H1 (cell line): ENCODE results near the gene SLC2A1. TPM values are rescaled to one million over a fixed set of nuclear protein-coding genes. Genes with fewer than 3 reads are reported as not detected.

Source experiments
- CTCF ChIA-PET: fragments of 300-600 bp; sonication (Branson Sonifier 250); formaldehyde crosslinking; loops from one replicate; lab custom pipeline; 2021; ENCODE audit not compliant: partially characterized antibody; lab: Charles Lee
- POLR2A ChIA-PET: fragments of 300-600 bp; sonication (Branson Sonifier 250); formaldehyde crosslinking; loops from one replicate; lab custom pipeline; 2021; ENCODE audit warnings: inconsistent platforms; ENCODE audit not compliant: partially characterized antibody; lab: Charles Lee
- DNase-seq, 2 experiments: peaks; one replicate each; pipeline versions ENCODE4 v3.0.0 to v3.0.0-alpha.2; 2010 to 2022; ENCODE audit warnings: low spot score in 2 of 2, low read depth in 1 of 2, mixed read lengths in 1 of 2
- FAIRE-seq: peaks from 2 replicates; lab custom pipeline; 2011; peaks lifted over from hg19 to GRCh38; lab: Jason Lieb, UNC
- H2AFZ ChIP-seq: 2 replicates; pipeline ENCODE4 v1.8.1; 2012; ENCODE audit warnings: low read length, inconsistent platforms
- H2AK5ac ChIP-seq: 2 replicates; pipeline ENCODE4 v1.6.1; 2013; ENCODE audit warnings: low read depth, low read length
- H2BK120ac ChIP-seq: replicated peaks from 2 replicates; pipeline ENCODE3; 2013; ENCODE audit warnings: low read depth, low read length, inconsistent platforms
- H2BK12ac ChIP-seq: 2 replicates; pipeline ENCODE4 v1.6.1; 2013; ENCODE audit warnings: low read depth, low read length
- H2BK15ac ChIP-seq: 2 replicates; pipeline ENCODE4 v1.6.1; 2013; ENCODE audit warnings: low read length
- H2BK20ac ChIP-seq: 2 replicates; pipeline ENCODE4 v1.6.1; 2013; ENCODE audit warnings: low read length
- H2BK5ac ChIP-seq: 2 replicates; pipeline ENCODE4 v1.6.1; 2013; ENCODE audit warnings: low read depth, low read length
- H3K14ac ChIP-seq: 2 replicates; pipeline ENCODE4 v1.6.1; 2013; ENCODE audit warnings: inconsistent platforms; ENCODE audit not compliant: insufficient read length
- H3K18ac ChIP-seq: 2 replicates; pipeline ENCODE4 v1.6.1; 2013; ENCODE audit warnings: low read length; ENCODE audit errors: extremely low read depth
- H3K23ac ChIP-seq: 2 replicates; pipeline ENCODE4 v1.6.1; 2013; ENCODE audit warnings: inconsistent platforms; ENCODE audit not compliant: insufficient read length
- H3K23me2 ChIP-seq: 2 replicates; pipeline ENCODE4 v1.6.1; 2013; ENCODE audit warnings: low read depth, low read length
- H3K27ac ChIP-seq: 2 replicates; pipeline ENCODE4 v1.6.1; 2011; ENCODE audit warnings: low read depth, low read length, inconsistent platforms
- H3K27me3 ChIP-seq, 4 experiments: replicated peaks in 1 of 4; 1 replicate in 1 of 4; 2 replicates in 3 of 4; pipeline versions ENCODE4 v1.6.1 to v1.8.1; 2011 to 2013; ENCODE audit warnings: low read length in 3 of 4, mild to moderate bottlenecking in 3 of 4, inconsistent platforms in 2 of 4, mixed read lengths in 2 of 4, moderate library complexity in 1 of 4; ENCODE audit not compliant: control insufficient read depth in 3 of 4, insufficient read depth in 3 of 4; ENCODE audit errors: extremely low read depth in 1 of 4
- H3K36me3 ChIP-seq, 4 experiments: 2 replicates each; pipeline versions ENCODE4 v1.6.1 to v1.8.1; 2011 to 2013; ENCODE audit warnings: mild to moderate bottlenecking in 4 of 4, low read length in 3 of 4, moderate library complexity in 2 of 4, control low read depth in 1 of 4, inconsistent platforms in 1 of 4; ENCODE audit not compliant: insufficient read depth in 4 of 4, control insufficient read depth in 2 of 4
- H3K4ac ChIP-seq: replicated peaks from 2 replicates; pipeline ENCODE3; 2013; ENCODE audit warnings: low read length, low read depth, mixed read lengths, inconsistent platforms; ENCODE audit not compliant: insufficient read length
- H3K4me1 ChIP-seq, 4 experiments: replicated peaks in 1 of 4; 1 replicate in 1 of 4; 2 replicates in 3 of 4; pipeline versions ENCODE4 v1.6.1 to v1.8.1; 2011 to 2013; ENCODE audit warnings: low read length in 3 of 4, inconsistent platforms in 2 of 4, mixed read lengths in 1 of 4; ENCODE audit not compliant: insufficient read depth in 4 of 4, control insufficient read depth in 3 of 4
- H3K4me2 ChIP-seq, 2 experiments: 2 replicates each; pipeline versions ENCODE4 v1.6.1 to v1.8.1; 2011 to 2013; ENCODE audit warnings: low read depth in 2 of 2, low read length in 2 of 2, control low read depth in 1 of 2, inconsistent platforms in 1 of 2, mild to moderate bottlenecking in 1 of 2; ENCODE audit not compliant: insufficient read depth in 1 of 2
- H3K4me3 ChIP-seq, 4 experiments: fragments of 200-600, 300-600 bp in 1 of 4; sonication (generic), shearing (Covaris generic), sonication (Bioruptor Twin) in 1 of 4; 2 replicates each; pipeline versions ENCODE4 v1.5.1 to v1.8.1; 2011 to 2016; ENCODE audit warnings: low read length in 4 of 4, low read depth in 3 of 4, control low read depth in 2 of 4, inconsistent platforms in 2 of 4, mild to moderate bottlenecking in 2 of 4, mixed read lengths in 1 of 4, moderate library complexity in 1 of 4; ENCODE audit not compliant: insufficient read depth in 2 of 4; ENCODE audit errors: extremely low read depth in 1 of 4
- H3K56ac ChIP-seq: replicated peaks from 2 replicates; pipeline ENCODE3; 2013; ENCODE audit warnings: low read depth, mild to moderate bottlenecking, mixed read lengths, low read length, inconsistent platforms; ENCODE audit not compliant: insufficient read length
- H3K79me1 ChIP-seq: 2 replicates; pipeline ENCODE4 v1.6.1; 2013; ENCODE audit warnings: low read depth, low read length, control low read depth
- H3K79me2 ChIP-seq, 2 experiments: 2 replicates each; pipeline versions ENCODE4 v1.6.1 to v1.8.1; 2012 to 2013; ENCODE audit warnings: low read length in 2 of 2, mild to moderate bottlenecking in 2 of 2, inconsistent platforms in 1 of 2; ENCODE audit not compliant: insufficient read depth in 2 of 2, control insufficient read depth in 1 of 2
- H3K9ac ChIP-seq, 4 experiments: replicated peaks in 1 of 4; 1 replicate in 1 of 4; 2 replicates in 3 of 4; pipeline versions ENCODE4 v1.6.1 to v1.8.1; 2011 to 2013; ENCODE audit warnings: low read depth in 3 of 4, low read length in 3 of 4, control low read depth in 2 of 4, mild to moderate bottlenecking in 2 of 4, moderate library complexity in 2 of 4, inconsistent platforms in 1 of 4; ENCODE audit errors: extremely low read depth in 1 of 4
- H3K9me3 ChIP-seq, 2 experiments: 2 replicates each; pipeline versions ENCODE4 v1.6.1 to v1.8.1; 2012 to 2013; ENCODE audit warnings: mild to moderate bottlenecking in 2 of 2, moderate library complexity in 2 of 2, control low read depth in 1 of 2, inconsistent platforms in 1 of 2, low read depth in 1 of 2, low read length in 1 of 2, mixed read lengths in 1 of 2; ENCODE audit not compliant: insufficient read depth in 2 of 2
- H4K20me1 ChIP-seq, 2 experiments: replicated peaks in 1 of 2; 2 replicates each; pipeline versions ENCODE3 to v1.8.1; 2011 to 2013; ENCODE audit warnings: inconsistent platforms in 2 of 2, low read length in 2 of 2, mild to moderate bottlenecking in 1 of 2; ENCODE audit not compliant: insufficient read depth in 2 of 2, control insufficient read depth in 1 of 2
- H4K5ac ChIP-seq: 2 replicates; pipeline ENCODE4 v1.6.1; 2013; ENCODE audit warnings: low read length, low read depth, mixed read lengths, inconsistent platforms; ENCODE audit not compliant: insufficient read length
- H4K8ac ChIP-seq: 2 replicates; pipeline ENCODE4 v1.8.0; 2013; ENCODE audit warnings: mild to moderate bottlenecking, moderate library complexity, low read length, inconsistent platforms; ENCODE audit not compliant: insufficient read depth; ENCODE audit errors: extremely low read depth
- H4K91ac ChIP-seq: replicated peaks from 2 replicates; pipeline ENCODE3; 2013; ENCODE audit warnings: low read length, mixed read lengths, inconsistent platforms; ENCODE audit not compliant: insufficient read length
- BCL11A ChIP-seq, 2 experiments: IDR thresholded peaks; one replicate each; pipeline ENCODE4 v1.6.1; 2011; ENCODE audit warnings: low read depth in 2 of 2, low read length in 2 of 2, mild to moderate bottlenecking in 2 of 2
- SIN3A ChIP-seq, 2 experiments: IDR thresholded peaks in 1 of 2; conservative IDR thresholded peaks in 1 of 2; 2 replicates each; pipeline ENCODE4 v1.6.1; 2011 to 2012; ENCODE audit warnings: low read length in 2 of 2, improper control_type of control experiment in 1 of 2, low read depth in 1 of 2, mild to moderate bottlenecking in 1 of 2
- SP2 ChIP-seq: IDR thresholded peaks from 2 replicates; pipeline ENCODE4 v1.6.1; 2012; ENCODE audit warnings: mild to moderate bottlenecking, low read length, inconsistent platforms
- SUZ12 ChIP-seq: fragments of 200-600 bp; sonication (generic); IDR thresholded peaks from 2 replicates; pipeline ENCODE4 v1.6.1; 2012; ENCODE audit warnings: mild to moderate bottlenecking, inconsistent platforms, low read length, moderate library complexity, mixed read lengths
- WGBS, 2 experiments: shearing (Covaris generic) in 1 of 2; methylation state at CpG; one replicate each; pipeline versions ENCODE4 v1.1.6 to v1.1.7; 2013 to 2015; ENCODE audit warnings: low lambda C conversion rate in 2 of 2, mixed read lengths in 2 of 2, inconsistent platforms in 1 of 2, low coverage in 1 of 2, missing lambda C conversion rate in 1 of 2; ENCODE audit not compliant: insufficient replicate concordance in 2 of 2, insufficient coverage in 1 of 2, insufficient read length in 1 of 2; ENCODE audit errors: extremely low coverage in 1 of 2, missing lambda C conversion rate in 1 of 2; 5-methylcytosine and 5-hydroxymethylcytosine counted together
- polyA plus RNA-seq, 7 experiments: library from polyadenylated mRNA; depleted of rRNA in 3 of 7; stranded (reverse) in 5 of 7; unstranded in 2 of 7; fragments of >200 nt in 5 of 7; fragments of 200-250 nt in 2 of 7; gene quantifications; 1 replicate in 5 of 7; 2 replicates in 1 of 7; 4 replicates in 1 of 7; pipeline versions ENCODE4 v1.2.1 to v1.2.3, GENCODE V29; 2011 to 2013; ENCODE audit warnings: missing spikeins in 2 of 7, mixed read lengths in 2 of 7
- total RNA-seq: library from RNA; stranded (reverse); fragmentation: NEBNext Ultra II Directional; extraction: Animal tissue kit (Norgen Biotek cat#: 25700); gene quantifications from 2 replicates; pipeline ENCODE4 v1.2.1, GENCODE V29; 2021

SLC2A1 gene
- total and polyA plus RNA-seq, 2 of the 8 experiments (the other 6 are each of a cell fraction or from before 2014, with no cell fraction given), result 230 to 308 TPM

- Histone ChIP-seq H2AFZ (no peak overlapping the region), H2BK120ac (no peak overlapping the region), H4K5ac (no peak overlapping the region), H3K4me3 (no peak overlapping the region), H3K9ac (no peak overlapping the region), H3K79me2 (peaks cover 26 to 100% of the 10 kb centered on the region in 2 experiments; a peak in 3 of 4 replicates), H3K18ac (no peak overlapping the region), H4K91ac (no peak overlapping the region), H3K79me1 (peaks cover 28% of the 10 kb centered on the region), H3K56ac (no peak overlapping the region), H2AK5ac (no peak overlapping the region), H3K9me3 (no peaks in the 10 kb centered on the region), H3K36me3 (peaks cover 33 to 82% (median 69%) of the 10 kb centered on the region in 4 experiments), H2BK20ac (no peak overlapping the region), H2BK5ac (0 out of 2 replicates have a peak overlapping the region, but pooled peaks have one; percentile 32), H3K4me2 (no peak overlapping the region), H3K14ac (no peak overlapping the region), H3K4me1 (peaks cover 5 to 31% (median 15%) of the 10 kb centered on the region in 4 experiments), H3K4ac (no peak overlapping the region), H2BK15ac (no peak overlapping the region), H3K27ac (no peak overlapping the region), H3K27me3 (no peaks in the 10 kb centered on the region), H2BK12ac (no peak overlapping the region), H4K20me1 (peaks cover 69 to 73% of the 10 kb centered on the region in 2 experiments), H4K8ac (no peak overlapping the region), H3K23ac (no peak overlapping the region), H3K23me2 (no peaks in the 10 kb centered on the region)
- DNase-seq (no peak), FAIRE-seq (no peak)
- TF ChIP-seq BCL11A (IDR thresholded peaks at IDR 0.05; ENCODE audit: low read depth in 2 of 2, low read length in 2 of 2) (no peak), SP2 (no peak), SUZ12 (no peak), SIN3A (conservative IDR thresholded peaks at IDR 0.05 in 1 of 2, IDR thresholded peaks at IDR 0.05 in 1 of 2; ENCODE audit: low read depth in 1 of 2, low read length in 2 of 2) (no peak)
- CTCF ChIA-PET, result interaction anchor here (0.8 to 2.9 kb wide), 8 partner anchors 8 to 131 kb away, joined by 3 to 24 read pairs (median 4); no protein-coding TSS in a partner anchor
- 92% methylated on average over 9 of the region's 9 CpGs; no CpG with 5 or more reads in 1 of the 2 experiments for WGBS, 2 experiments
- POLR2A ChIA-PET, result interaction anchor here (0.8 to 3.7 kb wide), 9 partner anchors 8 to 255 kb away, joined by 3 to 26 read pairs (median 6); no protein-coding TSS in a partner anchor
These were observed 16.9 kb downstream of the SLC2A1 start for GRCh38 chr1:42941640-42942330.
